ENCODE data around the gene CTSA.
A peak's percentile ranks its signal among the peaks of the same experiment; 100 is the strongest.
"Not testable (repeated sequence)": the region's sequence is repeated elsewhere in the genome, so short reads cannot be mapped to it uniquely, and the experiment has no call there.

CTSA gene

DNA sequence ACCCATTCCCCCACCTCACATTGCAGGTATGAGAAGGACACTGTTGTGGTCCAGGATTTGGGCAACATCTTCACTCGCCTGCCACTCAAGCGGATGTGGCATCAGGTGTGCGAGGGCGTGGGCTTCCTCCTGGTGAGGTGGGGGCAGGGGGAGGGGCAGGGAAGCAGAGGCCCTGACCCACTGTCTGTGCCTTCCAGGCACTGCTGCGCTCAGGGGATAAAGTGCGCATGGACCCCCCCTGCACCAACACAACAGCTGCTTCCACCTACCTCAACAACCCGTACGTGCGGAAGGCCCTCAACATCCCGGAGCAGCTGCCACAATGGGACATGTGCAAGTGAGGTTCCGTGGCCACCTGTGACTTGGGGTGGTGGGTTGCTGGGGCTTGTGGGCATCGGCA is 3.7 kb downstream of the CTSA start:
- DNase-seq (ENCODE audit: low read depth in 2 of 2): no peak

- DNase-seq (ENCODE audit: low read depth in 2 of 2): no peak
These were observed 5.6 kb downstream of the CTSA start for GRCh38 chr20:45896641-45897161.

DNA sequence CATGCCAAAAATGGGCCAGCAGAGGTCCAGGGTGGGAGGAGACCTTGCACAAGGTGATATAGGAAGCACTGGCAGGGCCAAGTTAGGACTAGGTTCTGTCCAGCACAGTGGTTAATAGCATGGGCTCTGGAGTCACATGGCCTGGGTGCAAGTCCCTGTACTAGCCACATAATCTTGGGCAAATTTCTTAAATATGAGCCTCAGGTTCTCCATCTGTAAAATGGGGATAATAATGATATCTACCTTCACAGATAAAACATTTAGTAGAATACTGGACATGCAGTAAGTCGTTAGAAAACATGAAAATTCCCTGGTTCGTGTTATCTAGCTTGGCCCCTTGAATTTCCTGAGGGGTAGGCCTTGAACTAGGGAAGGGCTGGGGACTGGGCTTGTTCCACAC is 6.2 kb downstream of the CTSA start:
- no peak for DNase-seq (ENCODE audit: low read depth in 2 of 2)

DNA sequence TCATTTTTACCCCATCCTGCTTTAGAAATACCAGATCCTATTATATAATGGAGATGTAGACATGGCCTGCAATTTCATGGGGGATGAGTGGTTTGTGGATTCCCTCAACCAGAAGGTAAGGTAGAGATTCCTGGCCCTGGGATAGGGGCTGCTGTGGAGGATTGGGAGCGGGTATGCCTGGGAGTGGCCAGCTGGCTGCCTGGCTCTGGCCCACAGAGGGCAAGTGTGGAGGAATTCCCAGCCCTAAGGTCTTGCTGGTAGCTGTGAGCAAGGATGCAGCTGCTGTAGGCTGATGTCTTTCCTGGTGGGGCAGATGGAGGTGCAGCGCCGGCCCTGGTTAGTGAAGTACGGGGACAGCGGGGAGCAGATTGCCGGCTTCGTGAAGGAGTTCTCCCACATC is 6.6 kb downstream of the CTSA start:
- DNase-seq (ENCODE audit: low read depth in 2 of 2): no peak

DNA sequence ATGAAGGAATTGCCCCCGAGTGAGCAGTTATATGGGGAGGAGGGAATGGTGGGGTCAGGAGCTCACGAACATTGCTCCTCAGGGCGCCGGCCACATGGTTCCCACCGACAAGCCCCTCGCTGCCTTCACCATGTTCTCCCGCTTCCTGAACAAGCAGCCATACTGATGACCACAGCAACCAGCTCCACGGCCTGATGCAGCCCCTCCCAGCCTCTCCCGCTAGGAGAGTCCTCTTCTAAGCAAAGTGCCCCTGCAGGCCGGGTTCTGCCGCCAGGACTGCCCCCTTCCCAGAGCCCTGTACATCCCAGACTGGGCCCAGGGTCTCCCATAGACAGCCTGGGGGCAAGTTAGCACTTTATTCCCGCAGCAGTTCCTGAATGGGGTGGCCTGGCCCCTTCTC is 7.2 kb downstream of the CTSA start:
- no peak for DNase-seq (ENCODE audit: low read depth in 2 of 2)

DNA sequence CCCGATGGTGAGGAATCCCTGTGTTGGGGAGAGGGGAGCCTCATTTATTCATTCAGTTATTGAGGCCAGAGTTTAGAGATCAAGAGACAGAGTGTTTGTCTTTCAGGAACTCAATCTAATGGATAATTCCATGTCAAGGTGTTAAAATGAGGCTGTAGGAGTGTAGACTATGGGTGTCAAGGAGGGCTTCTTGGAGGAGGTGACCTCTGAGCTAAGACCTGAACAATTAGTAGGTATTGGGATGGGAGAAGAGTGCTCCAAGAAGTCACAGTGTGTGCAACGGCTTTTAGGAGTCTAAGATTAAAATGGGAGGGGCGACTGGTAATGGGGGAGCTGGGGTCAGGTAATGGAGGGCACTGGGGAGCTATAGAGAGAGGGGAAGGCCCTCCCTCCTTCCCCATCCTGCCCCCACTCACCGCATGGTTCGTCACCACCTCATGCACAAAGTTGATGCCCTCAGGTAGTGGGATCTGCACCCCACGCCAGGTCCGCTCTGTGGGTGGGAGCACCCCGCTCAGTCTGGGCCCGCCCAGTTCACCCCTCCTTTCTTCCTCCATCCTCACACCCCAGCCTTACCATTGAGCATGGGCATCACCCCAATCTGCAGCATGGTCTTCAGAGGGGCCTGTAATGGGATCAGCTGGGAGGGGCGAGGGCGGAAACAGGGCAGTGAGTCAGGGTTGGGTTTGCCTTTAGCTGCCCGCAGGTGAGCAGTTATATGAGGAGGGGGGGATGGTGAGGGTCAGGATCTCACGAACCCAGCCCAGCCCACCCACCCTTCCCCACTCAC is 8.1 kb downstream of the CTSA start:
- no peak for DNase-seq (ENCODE audit: low read depth in 2 of 2)

DNA sequence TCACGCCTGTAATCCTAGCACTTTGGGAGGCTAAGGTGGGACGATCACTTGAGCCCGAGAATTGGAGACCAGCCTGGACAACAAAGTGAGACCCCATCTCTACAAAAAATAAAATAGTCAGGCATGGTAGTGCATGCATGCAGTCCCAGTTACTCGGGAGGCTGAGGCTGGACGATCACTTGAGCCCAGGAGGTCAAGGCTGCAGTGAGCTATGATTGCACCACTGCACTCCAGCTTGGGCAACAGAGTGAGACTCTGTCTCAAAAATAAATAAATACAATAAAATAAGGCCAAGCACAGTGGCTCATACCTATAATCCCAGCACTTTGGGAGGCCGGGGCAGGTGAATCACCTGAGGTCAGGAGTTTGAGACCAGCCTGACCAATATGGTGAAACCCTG is 10.2 kb downstream of the CTSA start:
- DNase-seq (ENCODE audit: low read depth in 2 of 2): not testable (repeated sequence)

DNA sequence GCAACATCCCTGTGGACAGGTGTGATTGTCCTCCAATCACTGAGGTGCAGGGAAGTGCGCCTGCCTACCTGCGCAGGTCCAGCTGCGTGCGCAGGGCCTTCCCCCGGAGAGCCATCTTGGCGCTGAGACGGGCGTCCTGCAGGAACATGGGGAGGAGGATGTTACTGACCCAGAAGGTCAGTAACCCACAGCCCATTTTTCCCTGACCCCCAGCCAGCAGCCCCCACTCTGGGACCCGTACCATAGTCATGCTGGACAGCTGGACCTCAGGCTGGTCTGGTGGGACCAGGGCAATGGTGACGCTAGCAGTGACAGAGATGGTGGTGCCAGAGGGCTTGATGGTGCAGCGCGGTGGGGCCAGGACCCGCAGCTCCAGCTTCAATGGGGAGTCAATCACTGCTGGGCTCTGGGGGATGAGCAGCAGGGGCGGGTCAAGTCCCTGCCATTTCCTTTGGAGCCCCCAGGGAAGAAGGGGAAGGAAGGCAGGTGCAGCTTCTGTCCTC is 11.1 kb downstream of the CTSA start:
- DNase-seq (ENCODE audit: low read depth in 2 of 2): no peak

DNA sequence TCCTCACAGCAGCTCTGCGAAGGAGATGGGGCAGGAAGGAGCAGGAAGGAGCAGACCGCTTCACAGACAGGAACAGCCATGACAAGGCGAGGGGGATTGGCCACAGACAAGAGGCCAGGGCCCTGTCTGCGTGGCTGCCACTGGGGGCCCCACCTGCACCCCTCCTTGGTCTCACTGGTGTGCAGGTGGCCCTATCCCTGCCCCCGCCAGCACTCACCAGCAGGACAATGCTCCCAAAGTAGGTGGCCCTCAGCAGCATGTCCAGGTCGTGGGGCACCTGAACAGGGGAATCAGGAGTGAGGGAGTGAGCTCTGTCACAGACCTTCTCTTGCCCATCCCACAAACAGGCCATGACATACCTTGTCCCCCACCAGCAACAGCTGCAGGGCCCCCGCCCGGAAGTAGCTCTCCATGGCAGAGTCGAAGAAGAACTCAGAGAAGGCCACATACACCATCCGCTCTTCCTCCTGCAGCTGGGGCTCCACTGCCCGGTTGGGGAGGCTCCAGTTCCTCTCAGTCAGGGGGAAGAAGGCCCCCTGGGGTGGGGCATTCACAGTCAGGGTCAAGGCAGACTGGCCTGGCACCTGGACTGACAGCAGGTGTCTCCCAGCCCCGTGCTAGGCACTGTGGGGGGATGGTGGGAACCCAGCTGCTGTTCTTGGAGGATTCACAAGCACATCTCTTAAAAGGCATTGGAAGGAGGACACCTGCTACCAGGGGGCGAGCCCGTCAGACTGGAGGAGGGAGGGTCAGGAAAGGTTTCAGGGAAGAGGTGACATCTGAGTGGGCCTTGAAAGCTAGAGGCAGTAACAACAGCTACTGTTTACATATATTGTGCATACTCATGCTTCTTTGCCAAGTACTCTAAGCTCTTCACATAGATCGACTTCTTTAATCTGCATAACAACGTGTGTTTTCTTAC is 13.7 kb downstream of the CTSA start:
- DNase-seq (ENCODE audit: low read depth in 2 of 2): no peak

DNA sequence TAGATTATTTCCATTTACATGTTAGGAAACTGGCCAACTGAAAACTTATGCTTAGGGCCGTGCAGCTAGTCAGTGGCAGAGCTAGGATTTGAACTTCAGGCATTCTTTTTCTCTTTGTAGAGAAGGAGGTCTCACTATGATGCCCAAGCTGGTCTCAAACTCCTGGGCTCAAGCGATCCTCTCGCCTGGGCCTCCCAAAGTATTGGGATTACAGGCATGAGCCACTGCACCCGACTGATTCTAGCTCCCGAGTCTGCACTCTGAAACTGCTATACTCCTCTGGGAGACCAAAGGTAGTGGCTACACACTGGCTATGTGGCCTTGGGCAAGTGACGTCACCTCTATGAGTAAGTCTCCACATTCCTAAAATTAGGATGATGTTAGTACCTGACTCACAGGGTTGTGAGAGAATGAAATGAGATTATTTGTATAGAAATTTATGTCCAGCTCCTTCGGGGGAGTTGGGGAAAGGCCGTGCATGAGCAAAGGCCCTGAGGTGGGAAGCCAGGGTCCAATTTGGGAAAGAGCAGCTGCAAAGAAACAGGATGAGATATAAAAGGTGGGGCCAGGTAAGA is 14.5 kb downstream of the CTSA start:
- DNase-seq (ENCODE audit: low read depth in 2 of 2): no peak

DNA sequence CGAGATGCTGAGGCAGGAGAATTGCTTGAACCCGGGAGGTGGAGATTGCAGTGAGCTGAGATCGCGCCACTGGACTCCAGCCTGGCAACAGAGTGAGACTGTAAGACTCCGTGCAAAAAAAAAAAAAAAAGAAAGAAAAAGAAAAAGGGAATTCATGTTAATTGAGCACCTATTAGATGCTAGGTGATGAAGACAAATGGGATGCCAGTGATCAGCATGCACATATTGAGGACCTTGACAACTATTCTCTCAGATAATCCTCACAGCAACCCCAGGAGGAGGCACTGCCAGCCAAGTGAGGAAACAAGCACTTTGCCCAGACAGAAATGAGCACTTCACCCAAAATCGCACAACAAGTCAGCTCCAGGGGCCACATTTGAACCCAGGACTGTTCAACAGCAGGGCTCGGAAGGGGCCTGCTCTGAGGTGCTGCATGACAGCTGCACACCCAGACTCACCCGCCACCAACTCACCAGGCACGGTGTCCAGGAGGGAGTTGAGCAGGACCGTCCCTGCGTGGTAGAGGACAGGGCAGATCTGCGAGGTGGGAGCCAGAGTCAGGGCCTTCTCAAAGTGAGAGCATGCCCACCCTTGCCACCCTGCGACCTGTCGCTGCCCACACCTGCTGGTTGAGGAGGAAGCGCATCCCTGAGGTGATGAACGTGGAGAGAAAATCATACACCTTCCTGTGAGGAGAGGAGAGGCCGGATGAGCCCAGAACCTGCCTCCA is 16.2 kb downstream of the CTSA start:
- no peak for DNase-seq (ENCODE audit: low read depth in 2 of 2)

GRCh38 chr20:45908084-45908483 is 16.9 kb downstream of the CTSA start:
- DNase-seq (ENCODE audit: low read depth in 2 of 2): no peak

DNA sequence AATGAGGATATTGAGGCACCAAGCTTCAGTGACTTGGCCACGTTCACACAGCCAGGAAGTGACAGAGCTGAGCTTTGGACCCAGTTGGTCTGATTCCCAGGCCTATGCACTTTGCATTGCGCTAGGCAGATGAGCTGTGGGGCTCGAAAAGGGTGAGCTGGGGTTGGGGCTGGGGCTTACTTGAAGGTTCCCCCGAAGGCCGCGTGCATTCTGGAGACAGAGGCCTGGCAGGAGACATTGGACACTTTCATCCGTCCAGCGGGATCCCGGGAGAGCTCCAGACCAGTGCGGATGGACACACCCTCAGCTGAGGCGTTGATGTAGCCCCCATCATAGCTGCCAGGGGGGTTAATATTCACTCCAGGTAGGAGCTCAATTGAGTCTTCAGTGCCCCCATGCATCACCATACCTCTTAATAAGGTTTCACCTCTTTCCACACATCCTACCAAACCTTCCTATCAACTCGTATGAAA is 18.2 kb downstream of the CTSA start:
- DNase-seq (ENCODE audit: low read depth in 2 of 2): no peak

- no peak for DNase-seq (ENCODE audit: low read depth in 2 of 2)
These were observed 18.9 kb downstream of the CTSA start for GRCh38 chr20:45909817-45910669.

GRCh38 chr20:45910670-45911485 is 19.7 kb downstream of the CTSA start:
- DNase-seq (ENCODE audit: low read depth in 2 of 2): peak; percentile 94 to 98

- DNase-seq (ENCODE audit: low read depth in 2 of 2): no peak
These were observed 20.6 kb downstream of the CTSA start, which contains the start of gene PLTP for GRCh38 chr20:45911486-45912343. Gene PLTP (minus strand): TSS chr20:45912155. CDS start chr20:45911452, 703 bp downstream.

DNA sequence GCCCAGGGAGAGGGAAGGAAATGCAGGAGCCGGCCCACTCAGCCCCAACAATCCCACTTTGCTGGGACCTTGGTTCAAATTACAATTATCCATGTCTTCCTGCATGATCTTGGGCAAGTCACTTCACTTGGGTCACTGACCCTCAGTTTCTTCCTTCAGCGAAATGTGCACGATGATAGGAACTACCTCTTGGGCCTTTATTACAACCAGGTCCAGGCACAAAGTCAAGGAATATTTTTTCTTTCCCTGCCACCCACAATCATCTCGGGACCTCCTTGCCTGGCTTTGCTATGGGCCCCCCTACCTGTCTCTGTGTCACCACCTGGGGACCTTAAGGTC is 21.2 kb downstream of the CTSA start:
- DNase-seq (ENCODE audit: low read depth in 2 of 2): no peak

DNA sequence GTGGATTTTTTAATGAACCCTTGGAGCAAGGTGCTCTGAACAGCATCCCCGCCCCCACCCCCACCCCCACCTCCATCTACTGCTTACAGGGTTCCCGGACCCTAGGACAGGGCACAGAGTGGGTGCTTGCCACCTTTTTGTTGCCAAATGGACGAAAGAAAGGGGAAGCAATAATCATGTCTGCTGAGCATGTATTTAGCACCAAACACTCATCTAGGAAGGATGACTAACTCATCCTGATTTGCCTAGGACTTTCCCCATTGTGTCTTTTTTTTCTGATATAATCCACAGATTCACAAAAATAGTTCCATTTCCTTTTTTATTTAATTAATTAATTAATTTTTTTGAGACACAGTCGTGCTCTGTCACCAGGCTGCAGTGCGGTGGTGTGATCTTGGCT is 22.0 kb downstream of the CTSA start:
- DNase-seq (ENCODE audit: low read depth in 2 of 2): no peak

DNA sequence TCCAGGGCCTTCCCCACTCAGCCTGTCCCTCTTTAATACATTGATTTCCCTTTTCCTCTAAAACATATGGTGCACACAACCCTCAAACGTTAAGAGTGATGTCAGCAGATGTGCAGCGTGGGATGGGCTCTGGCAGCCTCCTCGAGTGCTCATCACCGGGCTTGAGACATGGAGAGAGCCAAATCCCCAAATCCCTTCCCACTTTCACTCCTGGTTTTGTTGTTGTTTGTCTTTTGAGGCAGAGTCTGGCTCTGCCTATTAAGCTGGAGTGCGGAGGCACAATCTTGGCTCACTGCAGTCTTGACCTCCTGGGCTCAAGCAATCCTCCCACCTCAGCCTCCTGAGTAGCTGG is 26.6 kb downstream of the CTSA start:
- DNase-seq (ENCODE audit: low read depth in 2 of 2): no peak

Measured in stimulated activated CD4-positive, alpha-beta T cell treated with anti-CD3 and anti-CD28 coated beads, Interleukin-4, amount 100 ng/mL, for 48 hours (primary cell).